A673 (cell line): ENCODE results near the gene MRPS12.

Source experiments
- EZH2 ChIP-seq: fragments of 200-600 bp; sonication (generic); IDR thresholded peaks from 2 replicates; pipeline ENCODE4 v1.6.1; 2017; ENCODE audit warnings: borderline replicate concordance, low read depth, mild to moderate bottlenecking, mixed read lengths, antibody characterized with exemption, low read length; ENCODE audit not compliant: poor library complexity, severe bottlenecking
- TF ChIP-seq, protein P1 (sequence below): fragments of 300-800, 200-600 bp; sonication (generic); conservative IDR thresholded peaks from 2 replicates; pipeline ENCODE4 v1.5.1; 2017; ENCODE audit warnings: low read depth, mild to moderate bottlenecking, antibody characterized with exemption, low read length, moderate library complexity, mixed read lengths

DNA sequence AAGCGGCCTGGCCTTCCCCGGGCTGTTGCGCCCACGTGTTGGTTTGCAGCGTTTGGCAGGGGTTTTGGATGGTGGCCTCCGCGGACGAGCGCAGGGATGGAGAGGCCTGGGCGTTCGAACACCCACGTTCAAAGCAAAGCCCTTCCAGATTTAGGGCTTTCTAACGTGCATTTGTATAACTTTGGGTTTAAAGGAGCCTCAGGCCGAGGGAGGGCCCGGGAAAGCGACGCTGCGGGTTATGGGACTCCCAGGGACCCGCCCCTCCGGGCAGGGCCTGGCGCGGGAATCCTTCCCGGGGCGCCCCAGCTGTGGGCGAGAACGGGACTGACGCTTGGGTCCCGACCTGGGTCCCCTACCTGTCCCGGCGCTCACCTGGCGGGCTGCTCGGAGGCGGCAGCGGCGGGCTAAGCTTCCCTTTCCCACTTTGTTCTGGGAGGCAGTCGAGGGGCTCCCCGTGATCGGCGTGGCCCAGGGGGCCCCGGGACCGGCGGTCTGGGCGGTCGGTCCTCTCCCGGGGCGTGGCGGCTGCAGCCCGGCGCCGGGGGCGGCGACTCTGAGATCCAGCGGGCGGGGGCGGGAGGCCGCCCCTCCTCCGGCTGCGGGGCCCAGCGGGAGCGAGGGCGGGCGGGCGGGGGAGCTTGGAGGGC is 44.6 kb downstream of the MRPS12 start, which contains the start of gene FBXO17:
- TF ChIP-seq, protein P1, sequence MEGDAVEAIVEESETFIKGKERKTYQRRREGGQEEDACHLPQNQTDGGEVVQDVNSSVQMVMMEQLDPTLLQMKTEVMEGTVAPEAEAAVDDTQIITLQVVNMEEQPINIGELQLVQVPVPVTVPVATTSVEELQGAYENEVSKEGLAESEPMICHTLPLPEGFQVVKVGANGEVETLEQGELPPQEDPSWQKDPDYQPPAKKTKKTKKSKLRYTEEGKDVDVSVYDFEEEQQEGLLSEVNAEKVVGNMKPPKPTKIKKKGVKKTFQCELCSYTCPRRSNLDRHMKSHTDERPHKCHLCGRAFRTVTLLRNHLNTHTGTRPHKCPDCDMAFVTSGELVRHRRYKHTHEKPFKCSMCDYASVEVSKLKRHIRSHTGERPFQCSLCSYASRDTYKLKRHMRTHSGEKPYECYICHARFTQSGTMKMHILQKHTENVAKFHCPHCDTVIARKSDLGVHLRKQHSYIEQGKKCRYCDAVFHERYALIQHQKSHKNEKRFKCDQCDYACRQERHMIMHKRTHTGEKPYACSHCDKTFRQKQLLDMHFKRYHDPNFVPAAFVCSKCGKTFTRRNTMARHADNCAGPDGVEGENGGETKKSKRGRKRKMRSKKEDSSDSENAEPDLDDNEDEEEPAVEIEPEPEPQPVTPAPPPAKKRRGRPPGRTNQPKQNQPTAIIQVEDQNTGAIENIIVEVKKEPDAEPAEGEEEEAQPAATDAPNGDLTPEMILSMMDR: no peak
- no peak for TF ChIP-seq EZH2
